MCF 10A (cell line): ENCODE data around the gene FARP1. TPM values are rescaled to one million over a fixed set of nuclear protein-coding genes. Genes with fewer than 3 reads are reported as not detected.

Experiments used
- BruUV-seq: library from RNA; stranded (reverse); fragments of 400-500 nt; replicated peaks from 2 replicates; lab custom pipeline; 2021; lab: Mats Ljungman, UMichigan
- CTCF ChIA-PET: fragments of 300-600 bp; sonication (Branson Sonifier 250); formaldehyde crosslinking; extraction: SDS; loops from one replicate; lab custom pipeline; 2021; ENCODE audit warnings: antibody characterized with exemption, inconsistent platforms; lab: Yijun Ruan, JAX
- POLR2A ChIA-PET: fragments of 300-600, 350-650 bp; sonication (Branson Sonifier 250); formaldehyde crosslinking; extraction: SDS; loops from one replicate; lab custom pipeline; 2020; ENCODE audit warnings: antibody characterized with exemption, inconsistent platforms; lab: Yijun Ruan, JAX
- DNase-seq: peaks from one replicate; pipeline ENCODE4 v3.0.0-alpha.2; 2018; ENCODE audit not compliant: unreplicated experiment
- H3K27ac Mint-ChIP-seq: one replicate; pipeline ENCODE4 v1.8.0; 2022; ENCODE audit warnings: mild to moderate bottlenecking, low read depth, mixed read lengths; ENCODE audit not compliant: unreplicated experiment
- H3K27me3 Mint-ChIP-seq: one replicate; pipeline ENCODE4 v1.8.0; 2022; ENCODE audit warnings: mixed read lengths; ENCODE audit not compliant: insufficient read depth, unreplicated experiment
- H3K36me3 Mint-ChIP-seq: one replicate; pipeline ENCODE4 v1.8.0; 2022; ENCODE audit warnings: mild to moderate bottlenecking, moderate library complexity, mixed read lengths; ENCODE audit not compliant: insufficient read depth, unreplicated experiment
- H3K4me1 Mint-ChIP-seq: one replicate; pipeline ENCODE4 v1.8.0; 2022; ENCODE audit warnings: mixed read lengths; ENCODE audit not compliant: insufficient read depth, unreplicated experiment
- H3K4me3 Mint-ChIP-seq: one replicate; pipeline ENCODE4 v1.8.0; 2022; ENCODE audit warnings: mild to moderate bottlenecking, moderate library complexity, mixed read lengths; ENCODE audit not compliant: unreplicated experiment
- H3K9me3 Mint-ChIP-seq: one replicate; pipeline ENCODE4 v1.8.0; 2022; ENCODE audit warnings: mixed read lengths; ENCODE audit not compliant: unreplicated experiment
- intact Hi-C: fragments of 100-400 bp; cut with micrococcal nuclease; formaldehyde crosslinking; loops from 2 replicates; pipeline ENCODE4 v1.14.1; 2022
- total RNA-seq: library from RNA; stranded (reverse); gene quantifications from 2 replicates; pipeline ENCODE4 v1.2.3, GENCODE V29; 2022
- TF ChIP-seq, protein P1 (sequence below): fragments of 200-600 bp; IDR thresholded peaks from one replicate; pipeline ENCODE4 v1.8.0; 2022; ENCODE audit warnings: antibody characterized with exemption, mild to moderate bottlenecking; ENCODE audit not compliant: unreplicated experiment

Gene FARP1
- total RNA-seq, 1 experiment from 2014 or later, result 30.1 TPM

DNA sequence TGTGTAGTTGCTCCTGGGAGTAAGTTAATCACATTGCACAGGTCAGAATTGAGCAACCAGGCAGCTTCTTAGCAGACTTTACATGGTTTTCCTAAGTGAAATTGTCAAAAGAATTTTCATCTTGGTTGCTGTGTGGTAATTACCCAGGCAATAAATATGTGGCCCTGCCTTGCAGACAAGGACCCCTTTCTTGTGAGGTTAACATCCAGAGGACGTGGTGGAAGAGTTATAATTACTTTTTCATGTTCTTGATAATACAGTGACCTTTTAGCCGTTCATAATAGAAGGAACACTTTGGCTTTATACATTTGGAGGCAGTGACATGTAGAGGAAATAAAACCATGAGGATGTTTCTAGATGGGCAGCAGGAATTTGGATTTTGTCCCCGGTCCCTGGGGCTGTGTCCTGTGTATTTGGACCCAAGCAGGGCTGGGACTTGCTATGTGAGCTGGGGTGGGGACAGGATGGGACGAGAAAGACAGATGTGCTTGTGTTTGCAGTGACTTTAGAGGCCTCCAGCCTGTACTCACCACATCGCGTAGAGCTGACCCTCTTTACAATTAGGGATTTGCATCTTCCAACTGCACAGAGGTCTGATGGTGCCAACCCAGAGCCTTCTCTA is 277.8 kb downstream of the FARP1 start:
- ChIA-PET POLR2A (no interaction called here), CTCF (interaction anchor here (0.6 kb wide), 1 partner anchor 563 kb away, joined by 3 read pairs; no protein-coding TSS in a partner anchor)
- TF ChIP-seq, protein P1, sequence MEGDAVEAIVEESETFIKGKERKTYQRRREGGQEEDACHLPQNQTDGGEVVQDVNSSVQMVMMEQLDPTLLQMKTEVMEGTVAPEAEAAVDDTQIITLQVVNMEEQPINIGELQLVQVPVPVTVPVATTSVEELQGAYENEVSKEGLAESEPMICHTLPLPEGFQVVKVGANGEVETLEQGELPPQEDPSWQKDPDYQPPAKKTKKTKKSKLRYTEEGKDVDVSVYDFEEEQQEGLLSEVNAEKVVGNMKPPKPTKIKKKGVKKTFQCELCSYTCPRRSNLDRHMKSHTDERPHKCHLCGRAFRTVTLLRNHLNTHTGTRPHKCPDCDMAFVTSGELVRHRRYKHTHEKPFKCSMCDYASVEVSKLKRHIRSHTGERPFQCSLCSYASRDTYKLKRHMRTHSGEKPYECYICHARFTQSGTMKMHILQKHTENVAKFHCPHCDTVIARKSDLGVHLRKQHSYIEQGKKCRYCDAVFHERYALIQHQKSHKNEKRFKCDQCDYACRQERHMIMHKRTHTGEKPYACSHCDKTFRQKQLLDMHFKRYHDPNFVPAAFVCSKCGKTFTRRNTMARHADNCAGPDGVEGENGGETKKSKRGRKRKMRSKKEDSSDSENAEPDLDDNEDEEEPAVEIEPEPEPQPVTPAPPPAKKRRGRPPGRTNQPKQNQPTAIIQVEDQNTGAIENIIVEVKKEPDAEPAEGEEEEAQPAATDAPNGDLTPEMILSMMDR, result no peak
- Mint-ChIP-seq H3K27me3 (no peaks in the 10 kb centered on the region), H3K4me1 (no peaks in the 10 kb centered on the region), H3K27ac (no peak overlapping the region), H3K36me3 (no peaks in the 10 kb centered on the region), H3K4me3 (no peak overlapping the region), H3K9me3 (peaks cover 10% of the 10 kb centered on the region)
- intact Hi-C loops, result no loop called here
- BruUV-seq, result no TSS peak
- DNase-seq, result no peak

DNA sequence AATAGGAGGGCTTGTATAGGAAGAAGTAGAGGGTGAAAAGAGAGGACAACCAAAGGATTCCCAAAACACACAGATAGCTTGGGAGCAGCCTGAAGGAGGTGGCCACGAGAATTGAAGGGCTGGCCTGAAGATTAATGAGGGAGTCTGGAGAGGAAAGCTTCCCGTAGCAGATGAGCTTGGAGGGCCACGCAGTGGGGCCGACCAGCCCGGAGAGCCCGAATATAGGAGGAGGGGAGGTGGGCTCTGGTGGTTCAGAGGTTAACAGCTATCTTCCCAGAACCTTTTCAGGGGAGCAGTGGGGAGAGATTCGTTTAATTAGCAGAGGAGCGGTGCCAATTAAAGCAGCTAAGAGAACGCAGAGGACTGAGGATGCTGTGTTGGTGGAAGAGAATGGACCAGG is 279.2 kb downstream of the FARP1 start:
- Mint-ChIP-seq H3K27me3 (no peaks in the 10 kb centered on the region), H3K36me3 (no peaks in the 10 kb centered on the region)
- TF ChIP-seq, protein P1, result no peak

GRCh38 chr13:98423417-98423816 is 280.5 kb downstream of the FARP1 start:
- Mint-ChIP-seq H3K36me3 (no peaks in the 10 kb centered on the region), H3K9me3 (no peaks in the 10 kb centered on the region), H3K4me1 (no peaks in the 10 kb centered on the region), H3K27me3 (no peaks in the 10 kb centered on the region), H3K27ac (no peak overlapping the region), H3K4me3 (no peak overlapping the region)
- POLR2A ChIA-PET, result no interaction called here
- TF ChIP-seq, protein P1, result no peak
- CTCF ChIA-PET, result interaction anchor here (0.5 to 0.6 kb wide), 3 partner anchors 21 to 279 kb away, joined by 3 read pairs; no protein-coding TSS in a partner anchor
- intact Hi-C loops, result no loop called here
- no TSS peak for BruUV-seq
- no peak for DNase-seq

More for the DNA sequence above, 279.2 kb downstream of the FARP1 start:
- Mint-ChIP-seq H3K9me3 (peaks cover 4% of the 10 kb centered on the region), H3K4me1 (no peaks in the 10 kb centered on the region), H3K4me3 (no peak overlapping the region), H3K27ac (no peak overlapping the region)
- intact Hi-C loops, result no loop called here
- POLR2A ChIA-PET, result interaction anchor here (0.6 kb wide), 1 partner anchor 23 kb away, joined by 3 read pairs; no protein-coding TSS in a partner anchor
- no TSS peak for BruUV-seq
- CTCF ChIA-PET, result interaction anchor here (0.6 kb wide), 1 partner anchor 1828 kb away, joined by 5 read pairs; no protein-coding TSS in a partner anchor
- no peak for DNase-seq

GRCh38 chr13:98427331-98427995 is 284.6 kb downstream of the FARP1 start:
- ChIA-PET CTCF (no interaction called here), POLR2A (interaction anchor here (0.7 kb wide), 1 partner anchor 24 kb away, joined by 3 read pairs; no protein-coding TSS in a partner anchor)
- TF ChIP-seq, protein P1, result no peak
- no peaks in the 10 kb centered on the region for H3K36me3 Mint-ChIP-seq
- BruUV-seq, result no TSS peak
- no peaks in the 10 kb centered on the region for H3K9me3 Mint-ChIP-seq
- DNase-seq, result no peak
- H3K4me1 Mint-ChIP-seq, result no peaks in the 10 kb centered on the region
- H3K27ac Mint-ChIP-seq, result no peak overlapping the region
- no peak overlapping the region for H3K4me3 Mint-ChIP-seq
- no peaks in the 10 kb centered on the region for H3K27me3 Mint-ChIP-seq
- intact Hi-C loops, result no loop called here
